Mesodermal cell (in vitro differentiated cells): Measurements from ENCODE around the gene TELO2.
"Not testable (repeated sequence)": the region's sequence is repeated elsewhere in the genome, so short reads cannot be mapped to it uniquely, and the experiment has no call there.

Source experiments
- H3K27ac ChIP-seq: 2 replicates; pipeline ENCODE4 v1.7.0; 2013; ENCODE audit warnings: mild to moderate bottlenecking, low read depth, low read length, moderate library complexity; ENCODE audit not compliant: severe bottlenecking
- H3K36me3 ChIP-seq: 2 replicates; pipeline ENCODE4 v1.7.1; 2013; ENCODE audit warnings: mild to moderate bottlenecking, low read length, moderate library complexity; ENCODE audit not compliant: control insufficient read depth, insufficient read depth
- H3K4me1 ChIP-seq: one replicate; pipeline ENCODE4 v1.7.1; 2013; ENCODE audit warnings: mild to moderate bottlenecking, low read length; ENCODE audit not compliant: insufficient read depth, control insufficient read depth, poor library complexity, severe bottlenecking
- H3K4me3 ChIP-seq: 2 replicates; pipeline ENCODE4 v1.7.0; 2013; ENCODE audit warnings: low read length, control low read depth, mild to moderate bottlenecking; ENCODE audit not compliant: insufficient read depth, poor library complexity, severe bottlenecking; ENCODE audit errors: extremely low read depth
- H3K9me3 ChIP-seq: 2 replicates; pipeline ENCODE4 v1.7.1; 2013; ENCODE audit warnings: mild to moderate bottlenecking, low read length, moderate library complexity; ENCODE audit not compliant: control insufficient read depth
- WGBS, 2 experiments: methylation state at CpG; one replicate each; pipeline ENCODE4 v1.1.5; 2013; ENCODE audit warnings: missing lambda C conversion rate in 2 of 2; ENCODE audit not compliant: insufficient coverage in 2 of 2; 5-methylcytosine and 5-hydroxymethylcytosine counted together

Gene TELO2

DNA sequence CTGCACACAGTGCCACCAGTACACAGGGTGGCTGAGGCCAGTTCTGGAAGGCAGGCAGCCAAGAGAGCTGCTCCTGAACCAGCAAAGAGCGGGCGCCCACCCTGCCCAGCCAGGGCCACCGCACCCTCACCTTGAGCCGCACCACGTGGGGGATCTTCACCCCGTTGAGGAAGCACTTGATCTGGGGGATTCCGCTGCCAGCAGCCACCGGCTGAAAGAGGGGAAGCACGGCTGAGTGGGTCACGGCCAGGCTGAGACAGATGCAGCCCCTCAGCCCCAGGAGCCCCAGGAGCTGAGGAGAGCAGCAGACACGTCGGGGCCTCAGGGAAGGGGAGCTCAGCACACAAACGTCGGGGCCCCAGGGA is 34.2 kb upstream of the TELO2 start:
- 92 to 94% methylated on average over 11 to 14 of the region's 14 CpGs for WGBS, 2 experiments
- no peak overlapping the region for H3K27ac ChIP-seq

DNA sequence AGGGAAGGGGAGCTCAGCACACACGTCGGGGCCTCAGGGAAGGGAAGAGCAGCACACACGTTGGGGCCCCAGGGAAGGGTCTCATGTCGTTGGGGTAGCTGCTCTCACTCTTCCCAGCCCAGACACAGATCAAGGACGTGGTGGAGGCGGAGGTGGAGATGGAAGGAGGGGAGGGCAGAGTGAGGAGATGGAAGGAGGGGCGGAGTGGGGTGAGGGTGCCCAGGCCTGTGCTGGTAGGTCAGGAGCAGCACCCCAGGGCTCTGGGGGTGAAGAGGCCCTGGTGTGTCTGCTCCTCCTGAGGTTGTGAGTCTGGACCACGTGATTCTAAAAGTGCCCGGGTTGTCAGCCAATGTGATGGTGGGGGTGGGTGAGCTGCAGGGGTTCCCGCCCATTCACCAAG is 33.2 kb upstream of the TELO2 start:
- H3K4me1 ChIP-seq, result no peaks in the 10 kb centered on the region
- no peak overlapping the region for H3K27ac ChIP-seq
- no peak overlapping the region for H3K4me3 ChIP-seq
- 98 to 100% methylated on average over 3 to 5 of the region's 10 CpGs for WGBS, 2 experiments
- no peaks in the 10 kb centered on the region for H3K9me3 ChIP-seq
- H3K36me3 ChIP-seq, result peaks cover 55% of the 10 kb centered on the region

More for the DNA sequence above, 34.2 kb upstream of the TELO2 start:
- Histone ChIP-seq H3K36me3 (peaks cover 59% of the 10 kb centered on the region), H3K4me3 (no peak overlapping the region), H3K9me3 (no peaks in the 10 kb centered on the region), H3K4me1 (no peaks in the 10 kb centered on the region)

DNA sequence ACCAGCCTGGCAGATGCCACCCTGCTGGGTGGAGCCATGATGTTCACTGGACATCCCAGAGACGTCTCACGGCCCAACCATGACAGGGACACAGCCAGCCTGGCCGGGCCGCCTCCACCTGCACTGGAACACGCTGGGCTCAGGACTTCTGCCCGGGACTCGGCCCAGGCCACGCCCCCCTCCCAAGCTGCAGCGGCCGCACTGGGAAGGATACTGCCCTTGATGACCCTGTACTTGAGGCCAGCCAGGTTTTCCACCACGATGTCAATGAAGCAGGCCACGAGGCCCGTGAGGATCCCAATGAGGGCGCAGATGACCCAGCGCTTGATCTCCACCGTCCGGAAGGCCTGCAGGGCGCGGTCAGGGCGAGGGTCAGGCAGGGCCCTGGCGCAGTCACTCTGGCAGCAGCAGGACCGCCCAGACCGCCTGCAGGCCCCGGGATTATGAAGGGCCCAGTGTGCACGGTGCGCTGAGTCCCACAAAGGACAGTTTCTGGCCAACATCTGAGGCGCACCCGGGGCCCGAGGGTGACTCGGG is 32.5 kb upstream of the TELO2 start:
- Histone ChIP-seq H3K9me3 (no peaks in the 10 kb centered on the region), H3K4me3 (no peak overlapping the region), H3K36me3 (peaks cover 48% of the 10 kb centered on the region), H3K27ac (no peak overlapping the region), H3K4me1 (no peaks in the 10 kb centered on the region)
- 95% methylated on average over 23 to 30 of the region's 30 CpGs for WGBS, 2 experiments

DNA sequence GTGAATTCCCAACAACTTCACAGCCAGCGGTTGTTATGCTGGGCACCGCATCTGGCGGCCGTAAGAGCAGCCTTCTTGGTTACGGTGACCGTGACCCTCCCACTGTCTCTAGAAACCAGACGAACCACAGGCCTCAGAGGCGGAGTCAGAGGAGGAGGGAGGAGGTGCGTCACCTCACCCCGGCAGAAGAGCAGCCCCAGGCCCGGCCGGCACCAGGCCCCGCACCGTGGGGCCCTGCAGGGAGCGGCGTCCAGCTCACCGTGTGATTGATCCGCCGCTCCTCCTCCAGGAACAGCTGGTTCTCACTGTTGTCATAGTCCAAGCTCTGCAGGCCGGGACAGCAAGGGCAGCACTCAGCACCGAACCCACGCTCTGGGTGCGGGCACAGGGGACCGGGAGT is 32.0 kb upstream of the TELO2 start:
- peak overlapping the region; percentile 10 for H3K27ac ChIP-seq
- H3K36me3 ChIP-seq, result peaks cover 46% of the 10 kb centered on the region
- H3K4me1 ChIP-seq, result no peaks in the 10 kb centered on the region
- 91 to 95% methylated on average over 23 to 24 of the region's 24 CpGs for WGBS, 2 experiments
- H3K9me3 ChIP-seq, result no peaks in the 10 kb centered on the region
- H3K4me3 ChIP-seq, result no peak overlapping the region

DNA sequence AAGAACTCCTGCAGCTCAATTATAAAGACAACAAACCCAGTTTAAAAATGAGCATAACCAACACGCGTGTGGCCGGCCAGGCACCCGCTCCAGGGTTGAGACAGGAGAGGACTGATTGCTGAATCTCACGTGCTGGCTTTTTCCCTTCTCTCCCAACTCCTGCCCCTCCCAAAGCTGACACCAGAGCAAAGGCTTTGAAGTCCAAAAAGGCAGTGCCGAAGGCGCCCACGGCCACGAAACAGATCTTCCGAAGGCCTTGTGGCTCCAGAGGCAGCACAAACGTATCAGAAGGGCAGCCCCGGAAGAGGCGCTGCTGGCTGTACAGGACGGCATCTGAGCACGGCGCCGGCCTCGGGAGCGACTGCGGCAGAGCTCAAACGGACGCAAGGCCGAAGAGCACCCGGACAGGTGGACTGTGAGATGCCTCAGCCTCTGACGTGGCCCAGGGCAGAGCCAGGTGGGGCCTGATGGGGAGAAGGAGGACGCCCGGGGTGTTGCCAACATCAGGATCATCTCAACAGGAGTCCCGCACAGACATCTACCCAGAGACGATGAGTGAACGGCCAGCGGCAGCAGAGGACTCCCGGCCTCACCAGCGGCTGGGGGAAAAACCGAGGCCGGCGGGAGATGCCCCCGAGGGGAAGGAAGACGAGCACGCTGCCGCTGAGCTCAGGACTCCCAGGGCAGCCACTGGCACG is 28.8 kb upstream of the TELO2 start:
- Histone ChIP-seq H3K36me3 (peaks cover 27% of the 10 kb centered on the region), H3K4me3 (no peak overlapping the region), H3K27ac (no peak overlapping the region), H3K4me1 (no peaks in the 10 kb centered on the region), H3K9me3 (no peaks in the 10 kb centered on the region)
- WGBS, 2 experiments, result 96% methylated on average over 39 to 41 of the region's 41 CpGs

DNA sequence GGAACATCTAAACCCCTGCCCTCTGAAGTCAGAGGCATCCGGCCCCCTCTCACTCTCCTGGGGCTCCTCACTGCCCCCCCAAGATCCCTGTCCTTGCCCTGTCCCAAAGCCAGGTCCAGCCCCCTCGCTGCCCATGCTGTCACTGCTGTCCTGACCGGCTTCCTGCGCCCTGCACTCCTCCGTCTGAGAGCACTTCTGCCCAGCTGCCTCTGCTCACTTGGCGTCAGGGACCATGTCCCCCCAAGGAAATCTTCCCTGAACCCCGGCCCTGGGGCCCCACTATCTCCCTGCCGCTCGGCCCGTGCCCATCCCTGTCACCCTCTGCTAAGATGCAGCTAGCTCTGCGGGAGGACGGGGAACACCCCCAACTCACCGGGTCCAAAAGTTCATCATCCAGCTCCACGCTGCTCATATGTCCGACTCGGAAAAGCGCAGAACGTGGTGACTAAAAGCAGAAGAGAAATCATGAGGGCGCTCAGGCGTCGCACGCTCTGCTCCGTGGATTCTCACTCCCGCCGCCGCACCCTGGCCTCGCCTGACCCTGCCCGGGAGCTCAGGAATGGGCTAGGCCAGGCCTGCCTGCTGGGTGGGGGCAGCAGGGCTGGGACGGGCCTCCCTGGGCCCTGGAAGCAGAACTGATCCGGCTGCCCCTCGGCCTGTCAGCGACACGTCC is 28.1 kb upstream of the TELO2 start:
- Histone ChIP-seq H3K9me3 (no peaks in the 10 kb centered on the region), H3K4me1 (peaks cover under 1% of the 10 kb centered on the region), H3K27ac (no peak overlapping the region), H3K4me3 (no peak overlapping the region), H3K36me3 (peaks cover 26% of the 10 kb centered on the region)
- 94 to 95% methylated on average over 33 of the region's 33 CpGs for WGBS, 2 experiments

DNA sequence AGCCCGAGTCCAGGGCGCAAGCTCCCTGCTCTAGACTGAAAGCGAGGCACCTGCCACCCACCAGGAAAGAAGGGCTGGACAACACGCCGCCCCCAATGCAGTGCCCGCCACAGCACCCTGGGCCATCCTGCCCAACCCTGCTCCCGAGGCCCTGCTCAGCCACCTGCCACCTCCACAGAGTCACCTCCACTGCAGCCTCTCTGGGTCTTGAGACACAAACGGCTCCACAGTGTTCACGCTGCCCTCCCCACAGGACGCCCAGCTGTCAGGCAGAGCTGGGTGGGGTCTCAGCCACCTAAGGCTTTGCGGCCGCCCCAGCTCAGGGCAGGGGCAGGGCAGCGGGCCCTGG is 27.6 kb upstream of the TELO2 start:
- Histone ChIP-seq H3K4me3 (no peak overlapping the region), H3K9me3 (no peaks in the 10 kb centered on the region), H3K4me1 (peaks cover 6% of the 10 kb centered on the region), H3K27ac (no peak overlapping the region), H3K36me3 (peaks cover 20% of the 10 kb centered on the region)
- WGBS, 2 experiments, result 97 to 99% methylated on average over 9 to 13 of the region's 13 CpGs

DNA sequence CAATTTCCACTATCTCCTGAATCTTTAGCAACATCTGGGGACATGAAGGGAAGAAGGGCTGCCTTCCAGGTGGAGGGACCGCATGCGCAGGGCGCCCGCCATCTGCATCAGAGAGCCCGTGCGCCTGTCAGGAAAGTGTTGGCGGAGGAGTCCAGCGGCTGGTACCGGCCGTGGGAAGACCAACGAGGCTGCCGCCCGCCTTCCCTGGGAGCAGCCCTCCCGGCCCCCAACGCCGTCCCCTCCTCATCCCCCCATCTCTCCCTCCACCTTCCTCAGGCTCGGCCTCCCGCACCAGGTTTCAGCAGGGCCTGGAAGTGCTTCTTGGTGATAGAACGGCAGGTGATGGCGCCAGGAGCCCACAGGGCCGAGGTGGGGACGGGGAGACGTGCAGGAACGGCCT is 27.1 kb upstream of the TELO2 start:
- Histone ChIP-seq H3K4me3 (no peak overlapping the region), H3K36me3 (peaks cover 15% of the 10 kb centered on the region), H3K4me1 (peaks cover 11% of the 10 kb centered on the region), H3K27ac (no peak overlapping the region), H3K9me3 (no peaks in the 10 kb centered on the region)
- WGBS, 2 experiments, result 91 to 97% methylated on average over 6 to 14 of the region's 24 CpGs

DNA sequence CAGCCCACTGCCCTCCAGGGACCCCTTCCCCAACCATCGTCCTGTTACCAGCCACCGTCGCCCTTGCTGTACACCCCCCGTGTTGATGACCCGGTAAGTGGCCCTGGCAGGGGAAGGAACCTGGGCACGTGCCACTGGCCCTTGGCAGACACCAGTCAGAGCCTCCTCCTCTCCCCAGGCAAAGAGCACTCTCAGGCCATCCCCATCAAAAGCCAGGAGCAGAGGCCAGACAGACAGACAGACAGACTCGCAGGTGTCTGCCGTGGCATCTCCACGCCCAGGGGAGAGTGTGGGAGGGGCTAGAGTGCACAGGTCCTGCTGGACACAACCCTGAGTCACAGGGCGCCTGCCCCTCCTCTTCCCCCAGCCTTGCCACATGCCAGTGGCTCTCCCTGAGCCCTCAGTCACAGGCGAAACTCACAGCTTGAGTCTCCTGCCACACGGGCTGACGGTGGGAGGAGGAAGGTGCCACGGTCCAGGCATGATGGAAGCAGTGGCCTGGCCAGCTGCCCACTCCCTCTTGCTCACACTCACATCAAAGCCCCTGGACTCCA is 26.1 kb upstream of the TELO2 start:
- WGBS, 2 experiments, result 92 to 94% methylated on average over 8 to 12 of the region's 14 CpGs
- no peaks in the 10 kb centered on the region for H3K9me3 ChIP-seq

DNA sequence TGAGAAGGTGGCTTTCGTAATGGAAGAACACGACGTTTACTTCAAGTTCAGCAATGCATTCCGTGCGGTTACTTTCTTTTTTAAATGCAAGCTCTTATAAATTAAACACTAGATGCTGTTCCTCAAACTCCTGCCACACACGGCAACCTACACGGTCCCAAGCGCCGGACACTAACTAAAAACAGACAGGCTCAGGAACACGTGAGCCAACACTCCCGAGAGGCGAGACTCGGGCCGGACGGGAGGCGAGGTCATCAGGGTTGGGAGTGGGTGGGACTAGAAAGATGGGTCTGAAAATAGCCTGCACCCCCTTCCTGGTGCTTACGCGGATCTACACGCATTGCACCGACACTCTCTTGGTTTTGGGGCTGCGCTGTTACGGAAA is 24.7 kb upstream of the TELO2 start:
- no peak overlapping the region for H3K27ac ChIP-seq
- H3K36me3 ChIP-seq, result peaks cover 12% of the 10 kb centered on the region
- no peaks in the 10 kb centered on the region for H3K9me3 ChIP-seq
- 90 to 95% methylated on average over 15 to 22 of the region's 22 CpGs for WGBS, 2 experiments
- peaks cover 18% of the 10 kb centered on the region for H3K4me1 ChIP-seq
- H3K4me3 ChIP-seq, result no peak overlapping the region

More for the DNA sequence above, 26.1 kb upstream of the TELO2 start:
- Histone ChIP-seq H3K4me3 (no peak overlapping the region), H3K36me3 (peaks cover 15% of the 10 kb centered on the region), H3K27ac (no peak overlapping the region), H3K4me1 (peaks cover 18% of the 10 kb centered on the region)

DNA sequence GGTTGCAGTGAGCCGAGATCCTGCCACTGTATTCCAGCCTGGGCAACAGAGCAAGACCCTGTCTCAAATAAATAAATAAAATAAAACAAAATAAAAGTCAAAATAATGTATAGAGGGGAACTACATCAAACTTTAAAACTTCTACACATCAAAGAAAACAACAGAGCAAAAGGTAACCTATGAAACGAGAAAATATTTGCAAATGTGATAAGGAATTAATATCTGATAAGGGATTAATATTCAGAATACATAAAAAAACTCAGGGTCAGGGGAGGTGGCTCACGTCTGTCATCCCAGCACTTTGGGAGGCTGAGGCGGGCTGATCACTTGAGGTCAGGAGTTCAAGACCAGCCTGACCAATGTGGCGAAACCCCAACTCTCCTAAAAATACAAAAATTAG is 24.0 kb upstream of the TELO2 start:
- H3K36me3 ChIP-seq, H3K9me3 ChIP-seq, H3K27ac ChIP-seq, H3K4me3 ChIP-seq: not testable (repeated sequence)
- H3K4me1 ChIP-seq, result peaks cover 18% of the 10 kb centered on the region
- WGBS, 2 experiments, result 76 to 83% methylated on average over 3 of the region's 5 CpGs
